HEK293T (cell line): Measurements from ENCODE around the gene P2RY13.

Experiments
- ARNT ChIP-seq: fragments of 450-650 bp; IDR thresholded peaks from 2 replicates; pipeline ENCODE4 v1.6.1; 2017; ENCODE audit warnings: mild to moderate bottlenecking
- BHLHE40 ChIP-seq: fragments of 450-650 bp; IDR thresholded peaks from 2 replicates; pipeline ENCODE4 v1.6.1; 2016; ENCODE audit warnings: mild to moderate bottlenecking, moderate library complexity, borderline replicate concordance
- ELF4 ChIP-seq: fragments of 450-650 bp; IDR thresholded peaks from 2 replicates; pipeline ENCODE4 v1.6.1; 2017; ENCODE audit warnings: antibody characterized with exemption
- FOXK2 ChIP-seq: fragments of 450-650 bp; IDR thresholded peaks from 2 replicates; pipeline ENCODE4 v1.6.1; 2016; ENCODE audit warnings: mild to moderate bottlenecking
- FOXM1 ChIP-seq: fragments of 450-650 bp; IDR thresholded peaks from 2 replicates; pipeline ENCODE4 v1.6.1; 2017; ENCODE audit warnings: mild to moderate bottlenecking, borderline replicate concordance
- HDGF ChIP-seq: fragments of 450-650 bp; IDR thresholded peaks from 2 replicates; pipeline ENCODE4 v1.6.1; 2017; ENCODE audit warnings: antibody characterized with exemption, borderline replicate concordance
- LEF1 ChIP-seq: fragments of 450-650 bp; IDR thresholded peaks from 2 replicates; pipeline ENCODE4 v1.6.1; 2017; ENCODE audit warnings: mild to moderate bottlenecking, borderline replicate concordance
- NFRKB ChIP-seq: fragments of 450-650 bp; IDR thresholded peaks from 2 replicates; pipeline ENCODE4 v1.6.1; 2016; ENCODE audit warnings: mild to moderate bottlenecking, moderate library complexity
- PKNOX1 ChIP-seq: fragments of 450-650 bp; IDR thresholded peaks from 2 replicates; pipeline ENCODE4 v1.6.1; 2016
- SP1 ChIP-seq: fragments of 450-650 bp; IDR thresholded peaks from 2 replicates; pipeline ENCODE4 v1.6.1; 2017
- SUZ12 ChIP-seq: fragments of 450-650 bp; IDR thresholded peaks from 2 replicates; pipeline ENCODE4 v1.6.1; 2016; ENCODE audit warnings: mild to moderate bottlenecking
- TARDBP ChIP-seq: fragments of 450-650 bp; IDR thresholded peaks from 2 replicates; pipeline ENCODE4 v1.6.1; 2016

- no peak for TF ChIP-seq NFRKB
- no peak for TF ChIP-seq HDGF
- no peak for TF ChIP-seq TARDBP
- TF ChIP-seq SP1, result no peak
- TF ChIP-seq LEF1, result no peak
- no peak for TF ChIP-seq ARNT
- no peak for TF ChIP-seq ELF4
- TF ChIP-seq PKNOX1, result peak; percentile 40; the same call in 1 of the 2 replicates
- TF ChIP-seq BHLHE40, result no peak
- TF ChIP-seq FOXM1, result no peak
- no peak for TF ChIP-seq SUZ12
- no peak for TF ChIP-seq FOXK2
Observed at GRCh38 chr3:151282921-151283320, 46.4 kb downstream of the P2RY13 start.
